HTERT RPE-1 (cell line): Measurements from ENCODE around the gene GFRA4.

Experiments
- in situ Hi-C: fragments of 300-500 bp; cut with MboI; formaldehyde crosslinking; loops from 4 replicates; pipeline ENCODE4 v1.14.3; 2020; ENCODE audit warnings: low sequenced_read_pairs

Gene GFRA4

DNA sequence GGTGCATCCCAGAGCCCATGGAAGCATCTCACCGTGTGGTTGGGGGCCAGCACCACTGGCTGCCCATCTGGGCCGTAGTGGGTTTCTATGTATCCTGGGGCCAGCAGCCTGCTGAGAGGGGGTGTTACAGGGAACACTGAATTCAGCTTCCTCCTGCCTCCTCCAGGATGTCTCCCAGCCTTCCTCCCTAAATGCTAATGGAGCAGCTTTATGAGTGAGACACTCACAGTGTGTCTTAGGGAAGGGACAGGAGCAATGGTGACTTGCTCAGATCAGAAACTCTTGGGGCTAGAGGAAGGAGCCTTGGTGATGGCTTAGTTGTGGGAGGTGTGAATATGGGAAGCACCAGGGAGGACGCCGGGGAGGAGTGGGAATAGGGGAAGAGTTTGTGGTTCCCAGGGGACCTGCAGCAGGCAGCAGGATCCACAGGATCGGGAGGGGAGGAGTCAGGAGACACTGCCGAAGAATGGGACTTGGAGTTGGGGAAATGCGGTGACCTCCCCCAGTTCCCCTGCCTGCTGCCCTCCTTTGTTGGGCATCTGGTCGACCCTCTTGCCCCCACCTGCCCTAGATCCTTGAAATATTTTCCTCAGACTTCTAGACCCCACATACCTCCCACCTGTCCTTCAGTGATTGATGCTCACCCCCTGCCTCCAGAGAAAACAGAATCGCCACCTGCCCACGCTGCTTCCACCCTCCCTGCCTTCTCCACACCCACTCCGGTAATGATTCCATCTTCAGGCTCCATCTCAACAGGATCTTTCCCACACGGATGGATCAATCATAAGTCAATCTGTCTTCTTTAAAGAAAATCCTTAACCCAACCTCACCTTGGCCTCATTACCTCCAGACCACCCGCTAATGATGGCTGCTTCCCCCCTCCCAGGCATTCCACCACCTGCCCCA is 12.0 kb upstream of the GFRA4 start:
- in situ Hi-C loops, result no loop called here

DNA sequence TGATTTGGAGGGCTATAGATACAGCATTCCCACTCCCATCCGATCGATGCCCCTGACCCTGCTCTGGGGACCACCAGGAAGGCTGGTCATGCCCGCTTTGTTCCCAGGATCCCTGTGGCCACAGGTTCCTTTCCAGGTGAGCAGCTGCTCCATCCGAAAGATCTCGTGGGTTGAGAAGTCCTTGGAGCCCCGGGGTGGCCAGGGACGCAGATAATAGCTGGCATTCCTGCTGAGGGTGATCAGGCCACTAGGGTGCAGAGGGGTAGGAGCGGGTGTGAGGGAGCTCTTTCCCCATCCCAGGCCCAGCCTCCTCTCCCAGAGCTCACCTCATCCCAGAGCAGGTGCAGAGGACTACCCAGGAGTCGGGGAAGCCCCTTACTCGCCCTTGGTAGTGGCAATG is 11.2 kb upstream of the GFRA4 start:
- in situ Hi-C loops, result no loop called here

DNA sequence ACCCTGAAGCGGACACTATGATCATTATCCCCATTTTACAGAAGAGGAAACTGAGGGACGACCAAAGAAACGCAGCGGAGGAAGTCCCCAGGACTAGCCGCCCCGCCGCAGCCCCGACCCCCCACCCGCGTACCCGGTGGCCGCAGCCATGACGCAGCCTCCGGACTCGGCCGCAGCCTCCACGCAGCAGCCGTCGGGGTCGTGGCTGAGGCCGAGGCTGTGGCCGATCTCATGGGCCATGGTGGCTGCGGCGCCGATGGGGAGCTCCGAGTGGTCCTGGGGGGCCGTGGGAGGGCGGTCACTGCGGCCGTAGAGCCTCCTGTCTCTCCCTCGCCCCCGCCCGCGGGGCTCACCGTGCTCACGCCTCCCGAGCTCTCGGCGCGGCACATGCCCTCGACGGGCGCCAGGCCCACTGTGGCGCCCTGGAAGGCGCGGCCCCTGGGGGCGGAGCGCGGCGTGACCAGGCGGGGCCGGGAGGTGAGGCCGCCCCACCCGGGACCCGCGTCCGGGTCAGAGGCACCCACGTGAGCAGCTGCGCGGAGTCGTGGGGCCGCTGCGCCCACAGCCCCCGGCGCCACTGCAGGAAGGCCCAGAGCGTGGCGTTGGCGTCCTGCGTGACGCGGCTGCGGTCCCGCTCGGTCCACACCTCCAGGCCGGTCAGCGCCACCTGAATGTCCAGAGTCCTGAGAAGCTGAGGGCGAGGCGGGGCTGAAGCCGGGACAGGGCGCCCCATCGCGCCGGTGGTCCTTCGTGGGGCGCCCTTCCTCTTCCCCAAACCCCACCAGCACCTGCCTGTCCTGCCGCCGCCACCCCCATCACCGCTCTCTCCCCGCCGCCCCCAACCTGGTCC is 10.2 kb upstream of the GFRA4 start:
- in situ Hi-C loops, result no loop called here

DNA sequence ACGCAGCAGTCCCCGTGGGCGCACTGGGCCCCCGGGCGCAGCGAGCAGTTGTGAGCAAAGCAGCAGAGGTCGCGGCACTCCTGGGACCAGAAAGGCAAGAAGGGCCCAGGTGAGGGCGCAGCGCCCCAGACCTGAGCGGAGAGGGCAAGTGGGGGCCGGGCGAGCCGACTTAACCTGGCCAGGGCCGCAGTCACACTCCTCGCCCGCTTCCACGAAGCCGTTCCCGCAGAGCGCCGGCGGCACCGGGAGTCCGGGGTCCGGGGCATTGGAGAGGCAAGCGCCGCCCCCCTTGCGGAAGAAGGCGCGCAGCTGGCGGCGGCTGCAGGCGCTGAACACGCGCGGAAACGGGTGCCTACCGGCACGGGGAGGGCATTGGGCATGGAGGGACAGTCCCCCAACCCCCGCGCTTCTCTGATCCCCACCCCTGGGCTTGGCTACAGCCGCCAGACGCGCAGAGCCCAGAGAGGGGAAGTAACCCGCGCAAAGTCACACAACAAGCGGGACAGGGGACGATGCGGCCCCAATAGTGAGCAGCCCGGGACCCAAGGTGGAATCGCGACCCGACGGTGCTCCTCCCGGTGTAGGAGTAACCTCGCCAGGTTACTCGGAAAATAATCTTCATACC is 9.5 kb upstream of the GFRA4 start:
- in situ Hi-C loops, result no loop called here

DNA sequence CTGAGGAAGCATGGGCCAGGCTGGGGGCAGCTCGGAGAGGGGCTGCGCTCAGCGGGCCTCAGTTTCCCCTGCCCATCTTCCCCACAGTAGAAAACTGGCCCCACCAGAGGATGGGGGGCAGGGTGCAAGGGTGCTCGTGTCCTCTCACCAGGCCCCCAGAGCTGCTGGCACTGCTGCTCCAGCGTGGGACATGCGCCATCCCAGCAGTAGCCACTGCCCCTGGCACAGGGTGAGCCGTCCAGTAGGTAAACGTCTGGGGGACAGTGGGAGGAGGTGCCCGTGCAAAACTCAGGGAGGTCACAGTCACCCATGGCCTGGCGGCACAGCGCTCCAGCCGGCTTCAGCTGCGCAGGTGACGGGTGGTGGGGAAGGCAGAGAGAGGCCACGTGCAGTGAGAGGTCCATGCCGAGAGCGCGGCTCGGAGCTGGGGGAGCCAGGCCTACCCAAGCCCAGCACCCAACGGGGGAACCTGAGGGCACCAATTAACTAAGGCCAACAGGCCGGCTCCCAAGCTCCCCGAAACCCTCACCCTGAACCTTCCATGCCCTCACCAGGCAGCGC is 8.9 kb upstream of the GFRA4 start:
- in situ Hi-C loops, result no loop called here

DNA sequence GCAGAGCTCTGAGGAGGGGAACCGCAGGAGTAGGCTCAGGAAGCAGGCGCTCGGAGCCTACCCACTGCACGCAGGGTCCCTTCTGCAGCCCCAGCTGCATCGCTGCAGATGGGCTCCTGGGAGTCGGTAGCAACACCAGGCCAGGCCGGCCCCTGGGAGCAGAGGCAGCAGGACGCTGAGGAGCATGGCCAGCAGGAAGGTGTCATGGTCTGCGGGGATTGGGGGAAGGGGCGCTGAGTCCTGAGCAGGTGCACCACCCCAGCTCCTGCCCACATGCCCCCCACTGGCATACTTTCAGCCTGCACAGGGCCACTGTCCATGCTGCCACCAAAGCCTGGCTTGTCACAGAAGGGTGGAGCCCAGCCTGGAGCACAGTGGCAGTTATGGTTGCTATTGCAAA is 7.7 kb upstream of the GFRA4 start:
- in situ Hi-C loops, result no loop called here

DNA sequence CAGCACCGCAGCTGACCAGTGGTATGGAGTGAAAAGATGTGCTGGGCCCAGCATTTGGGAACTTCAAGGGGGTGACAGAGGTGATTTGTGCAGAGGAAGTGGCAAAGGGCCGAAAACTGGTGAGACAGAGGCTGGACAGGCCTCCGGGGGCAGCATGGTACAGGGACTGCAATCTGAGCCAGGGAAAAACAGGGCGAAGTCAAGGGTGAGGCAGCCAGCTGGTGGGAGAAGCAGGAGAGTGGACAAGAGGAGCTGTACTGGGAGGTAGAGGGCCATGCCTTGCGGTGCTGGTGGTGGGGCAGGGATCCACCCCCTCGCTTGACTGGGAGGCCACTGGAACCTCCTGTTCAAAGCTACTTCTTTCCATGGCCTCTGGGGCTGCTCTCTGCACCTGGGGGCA is 7.3 kb upstream of the GFRA4 start:
- in situ Hi-C loops, result no loop called here

DNA sequence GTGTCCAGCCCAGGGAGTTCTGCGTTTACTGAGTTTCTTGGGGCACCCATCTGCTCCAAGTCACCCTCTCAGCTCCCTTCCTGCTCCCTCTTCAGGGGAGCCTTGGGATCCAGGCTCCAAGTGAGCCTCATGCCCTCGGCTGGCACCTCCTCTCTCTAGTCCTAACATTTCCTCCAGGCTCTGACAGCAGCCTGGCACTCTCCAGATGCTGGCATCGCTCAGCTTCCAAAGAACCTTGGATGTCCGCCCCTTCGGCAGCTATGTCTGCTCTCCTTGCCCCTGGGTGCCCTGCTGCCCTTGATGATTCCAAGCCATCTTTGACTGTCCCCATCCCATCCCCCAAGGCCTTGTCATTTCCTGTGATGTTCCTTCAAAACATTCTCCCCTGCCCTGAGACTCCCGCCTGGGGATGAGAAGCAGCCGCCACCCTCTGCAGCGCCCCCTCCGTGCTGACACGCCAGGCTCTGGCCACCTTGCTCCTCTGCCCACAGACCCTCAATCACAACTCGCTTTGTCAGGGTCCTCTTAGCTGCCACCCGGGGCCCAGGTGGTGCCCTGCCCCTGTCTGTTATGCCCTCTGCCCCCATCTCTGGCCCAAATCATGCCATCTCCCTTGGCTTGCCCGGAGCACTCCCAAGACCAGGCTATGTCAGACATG is 6.6 kb upstream of the GFRA4 start:
- in situ Hi-C loops, result no loop called here

DNA sequence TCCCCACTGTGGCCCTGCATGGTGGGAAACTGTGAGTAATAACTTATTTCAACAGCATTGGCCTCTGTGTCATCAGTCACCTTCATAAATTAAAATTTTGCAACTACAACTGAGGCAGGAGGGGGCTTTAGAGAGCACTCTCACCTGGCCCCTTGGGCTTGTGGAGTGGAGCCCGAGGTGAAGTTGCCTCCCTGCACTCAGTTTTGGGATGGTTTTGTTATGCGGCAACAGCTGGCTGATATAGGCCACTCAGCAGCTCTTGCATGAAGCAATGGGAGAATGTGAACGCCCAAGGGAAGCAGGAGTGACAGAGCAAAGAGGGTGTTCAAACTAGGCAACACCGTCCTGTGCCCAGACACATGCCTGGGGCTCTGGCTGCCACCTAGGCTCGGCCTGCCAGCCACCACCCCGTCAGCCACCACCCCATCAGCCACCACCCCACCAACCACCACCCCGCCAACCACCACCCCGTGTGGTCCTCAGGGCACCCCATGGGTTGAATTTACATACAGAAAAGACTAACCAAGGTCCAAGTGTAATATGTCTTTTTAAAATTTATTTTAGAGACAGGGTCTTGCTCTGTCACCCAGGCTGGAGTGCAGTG is 4.3 kb upstream of the GFRA4 start:
- in situ Hi-C loops, result no loop called here

DNA sequence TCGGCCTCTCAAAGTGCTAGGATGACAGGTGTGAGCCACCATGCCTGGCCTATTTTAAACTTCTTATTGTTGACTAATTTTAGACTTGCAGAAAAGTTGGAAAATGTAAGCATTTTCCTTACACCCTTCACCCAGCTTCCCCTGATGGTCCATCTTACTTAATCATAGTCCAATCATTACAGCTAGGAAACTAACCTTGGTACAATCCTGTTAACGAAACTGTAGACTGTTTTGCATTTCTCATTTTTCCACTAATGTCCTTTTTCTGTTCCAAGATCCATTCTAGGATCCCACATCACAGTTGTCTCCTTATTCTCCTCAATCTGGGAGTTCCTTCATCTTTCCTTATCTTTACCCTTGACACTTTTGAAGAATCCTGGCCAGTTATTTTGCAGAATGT is 659 bp upstream of the GFRA4 start:
- in situ Hi-C loops, result no loop called here

DNA sequence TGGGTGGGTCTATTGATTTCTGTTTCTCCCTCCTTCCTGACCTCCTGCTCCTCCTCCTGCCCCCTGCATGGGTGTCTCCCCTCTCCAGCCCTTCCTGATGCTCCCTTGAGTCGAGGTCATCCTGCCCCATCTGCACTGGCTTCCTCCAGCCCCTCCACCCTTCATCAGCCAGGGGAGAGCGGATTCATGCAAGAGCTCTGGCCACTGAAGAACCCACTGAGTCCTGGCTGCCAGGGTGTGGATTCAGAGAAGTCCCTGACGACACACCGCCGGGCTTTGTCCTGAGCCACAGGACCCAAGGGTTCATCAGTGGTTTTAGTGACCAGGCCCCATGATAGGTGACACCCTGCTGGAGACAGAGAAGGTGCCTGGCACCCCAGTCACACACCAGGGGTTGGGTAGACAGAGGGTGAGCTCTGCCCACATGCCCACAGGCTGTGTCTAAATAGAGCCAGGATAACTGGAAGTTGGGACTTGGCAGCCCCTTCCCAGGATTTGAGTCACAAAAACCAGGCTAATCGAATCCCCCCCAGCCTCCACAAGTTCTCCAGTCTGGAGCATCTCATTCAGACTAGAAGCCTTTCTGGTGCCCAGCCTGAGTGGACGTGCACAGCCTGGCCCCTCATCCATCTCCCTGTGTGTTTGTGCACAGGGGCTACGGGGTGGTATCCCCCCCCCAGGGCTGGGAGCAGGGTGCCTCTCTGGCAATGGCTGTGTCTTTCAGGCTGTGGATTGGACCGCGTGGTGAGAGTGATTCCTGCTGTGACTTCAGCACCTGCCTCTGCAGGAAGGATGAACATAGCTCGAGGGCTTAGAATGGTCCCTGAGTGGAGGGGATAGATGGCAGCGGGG is 1.2 kb downstream of the GFRA4 start:
- in situ Hi-C loops, result no loop called here

DNA sequence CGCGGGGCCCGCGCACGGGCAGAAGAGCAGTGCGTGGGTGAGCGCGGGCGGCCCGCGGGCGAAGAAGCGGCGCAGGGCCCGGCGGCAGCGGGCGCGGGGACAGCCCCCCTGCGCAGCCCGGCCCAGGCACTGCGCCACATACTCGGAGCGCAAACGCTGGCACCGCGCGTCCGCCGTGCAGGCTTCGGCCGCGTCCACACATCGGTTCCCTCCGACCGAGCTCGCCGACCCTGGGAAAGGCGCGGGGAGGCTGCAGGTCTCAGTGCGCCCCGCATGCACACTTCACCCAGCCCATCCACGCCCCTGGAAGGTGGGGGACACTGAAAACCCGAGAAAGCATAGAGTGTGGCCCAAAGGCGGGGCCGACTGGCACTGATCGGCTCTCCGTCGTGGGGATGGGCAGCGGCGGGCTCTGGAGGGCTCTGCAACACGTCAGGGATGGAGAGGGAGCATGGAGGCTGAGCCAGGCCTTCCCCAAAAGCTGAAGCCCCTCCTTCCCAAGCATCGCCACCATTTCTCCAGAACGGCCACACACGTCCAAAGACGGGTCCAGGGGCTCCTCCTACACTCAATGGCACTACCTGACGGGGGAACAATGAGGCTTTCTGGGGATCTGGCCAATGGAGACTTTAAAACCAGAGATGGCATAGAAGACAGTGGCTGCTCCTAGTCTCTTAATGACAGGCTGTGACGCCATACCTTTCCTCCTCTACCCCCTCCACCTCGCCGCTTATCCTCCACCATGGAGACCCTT is 2.0 kb downstream of the GFRA4 start:
- in situ Hi-C loops, result no loop called here

DNA sequence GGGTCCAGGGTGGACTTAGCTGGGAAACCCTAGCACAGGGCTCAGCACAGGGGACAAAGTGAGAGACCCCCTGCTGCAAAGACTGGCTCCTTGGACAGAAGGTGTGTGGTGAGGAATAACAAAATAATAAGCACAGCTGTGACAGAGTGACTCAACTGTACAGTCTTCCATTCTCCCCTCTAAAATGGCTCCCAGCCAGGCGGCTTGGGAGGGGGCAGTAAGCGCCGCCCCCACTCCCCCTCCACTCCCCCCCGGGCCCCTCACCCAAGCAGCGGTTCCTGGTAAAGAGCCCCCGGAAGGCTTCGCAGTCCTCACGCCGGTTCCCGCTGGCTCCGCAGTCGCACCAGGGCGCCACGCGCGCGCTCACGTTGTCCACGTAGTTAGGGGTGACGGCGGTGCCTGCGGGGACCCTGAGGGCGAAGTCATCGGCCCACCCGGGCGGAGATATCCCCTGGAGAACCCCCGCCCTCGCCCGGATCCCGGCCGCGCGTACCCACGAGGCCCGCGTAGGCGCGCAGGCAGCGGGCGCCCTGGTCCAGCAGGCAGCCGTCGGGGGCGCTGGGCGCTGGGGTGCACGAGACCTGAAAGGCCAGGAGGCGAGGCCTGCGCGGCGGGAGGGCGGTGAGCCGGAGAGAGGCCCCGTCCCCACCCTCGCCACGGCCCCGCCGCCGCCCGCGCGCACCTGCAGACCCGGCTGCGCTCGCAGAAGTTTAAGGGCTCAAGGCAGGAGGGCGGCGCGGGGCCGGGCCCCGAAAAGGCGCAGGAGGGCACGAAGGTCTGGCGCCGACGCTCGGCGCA is 2.7 kb downstream of the GFRA4 start:
- in situ Hi-C loops, result no loop called here

DNA sequence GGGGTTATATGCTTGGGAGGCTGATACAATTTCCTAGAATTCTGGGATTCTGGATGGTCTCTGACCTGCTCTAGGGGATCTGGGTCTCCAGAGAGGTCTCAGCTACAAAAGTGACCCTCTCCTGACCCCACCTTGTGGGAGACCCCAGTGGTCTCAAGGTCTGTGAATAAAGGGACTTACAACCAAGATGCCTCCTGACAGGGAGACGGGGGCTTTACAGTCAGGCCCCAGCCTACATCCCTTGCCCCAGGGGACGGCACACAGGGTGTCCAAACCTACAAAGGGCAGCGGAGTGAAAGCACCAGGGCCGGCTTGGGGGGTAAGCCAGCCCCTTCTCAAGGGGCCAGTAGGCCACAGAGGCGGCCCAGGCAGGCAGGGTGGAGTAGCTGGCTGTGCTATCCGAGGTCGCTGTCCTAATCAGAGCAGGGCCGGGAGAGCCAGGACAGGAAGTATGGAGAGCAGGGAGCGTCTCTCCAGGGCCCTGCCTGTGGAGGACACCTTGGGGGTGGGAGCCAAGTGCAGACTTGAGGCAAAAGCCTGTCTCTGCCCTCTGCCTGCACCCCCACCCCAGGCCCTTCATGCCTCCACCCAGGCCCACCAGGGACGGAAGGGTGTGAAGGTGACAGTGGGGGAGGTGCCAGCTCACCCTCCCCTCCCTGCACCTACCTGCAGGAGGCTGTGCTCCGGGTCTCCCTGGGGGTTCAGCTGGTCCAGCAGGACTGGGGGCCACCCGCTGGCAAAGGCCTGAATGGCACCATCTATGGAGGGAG is 3.5 kb downstream of the GFRA4 start:
- in situ Hi-C loops, result no loop called here

DNA sequence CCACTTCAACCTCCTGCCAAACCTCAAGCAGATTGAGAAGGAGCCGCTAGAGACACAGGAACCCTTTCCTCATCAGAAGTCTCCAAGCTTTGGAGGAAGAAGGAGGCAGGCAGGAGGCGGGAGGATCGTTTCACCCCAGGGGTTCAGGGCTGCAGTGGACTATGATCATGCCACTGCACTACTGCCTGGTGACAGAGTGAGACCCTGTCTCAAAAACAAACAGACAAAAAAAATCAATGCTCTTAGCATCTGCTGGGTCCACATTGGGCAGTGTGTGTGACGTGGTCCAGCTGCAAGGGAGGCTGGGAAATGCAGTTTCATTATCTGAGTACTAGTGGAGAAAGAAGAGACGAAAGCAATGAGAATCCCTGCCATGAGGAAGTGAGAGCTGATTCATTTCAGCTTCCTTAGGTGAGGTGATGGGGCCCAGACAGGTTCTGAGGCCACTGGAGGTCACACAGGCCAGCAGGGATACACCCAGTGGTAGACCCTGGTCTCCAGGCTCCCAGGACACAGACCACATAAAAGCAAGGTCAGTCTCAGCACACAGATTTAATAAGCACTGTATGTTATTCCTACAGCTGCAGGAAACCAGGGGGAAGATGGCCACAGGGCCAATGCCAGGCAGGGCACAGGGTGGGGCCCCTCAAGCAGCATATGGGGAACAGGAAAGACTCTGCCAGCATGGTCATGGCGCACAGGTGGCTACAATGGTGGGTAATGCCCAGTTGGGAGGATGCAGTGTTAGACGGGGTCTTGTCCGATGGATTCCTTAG is 4.3 kb downstream of the GFRA4 start:
- in situ Hi-C loops, result no loop called here

DNA sequence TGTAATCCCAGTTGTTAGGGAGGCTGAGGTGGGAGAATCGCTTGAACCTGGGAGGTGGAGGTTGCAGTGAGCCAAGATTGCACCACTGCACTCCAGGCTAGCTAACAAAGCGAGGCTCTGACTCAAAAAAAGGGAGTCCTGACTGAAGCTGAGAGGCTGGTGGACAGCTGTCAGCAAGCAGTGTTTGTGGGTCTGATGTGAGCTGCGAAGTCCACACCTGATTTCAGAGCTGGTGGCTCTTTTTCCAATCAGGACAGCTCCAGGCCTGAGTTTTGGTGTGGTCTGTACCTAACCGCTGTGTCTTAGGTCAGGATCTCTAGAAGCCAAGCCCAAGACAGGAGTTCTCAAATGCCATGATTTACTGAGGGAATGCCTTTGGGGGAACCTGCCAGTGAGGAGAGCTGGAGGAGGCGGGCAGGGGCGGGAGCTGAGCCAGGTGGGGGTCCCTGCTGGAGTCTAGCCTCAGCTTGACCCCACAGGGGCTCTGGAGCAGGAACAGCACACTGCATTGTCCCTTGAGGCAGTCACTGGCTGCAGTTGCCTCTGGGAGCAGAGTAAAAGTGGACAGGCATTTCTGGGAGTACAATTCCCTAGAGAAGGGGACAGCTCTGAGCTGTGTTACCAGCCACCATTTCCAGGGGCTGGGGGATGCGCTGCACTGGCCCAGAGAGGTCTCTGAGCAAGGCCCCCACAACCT is 5.0 kb downstream of the GFRA4 start:
- in situ Hi-C loops, result no loop called here
